BE2C (cell line): ENCODE data around the gene ATXN7L2.

Source experiments
- DNase-seq: peaks from one replicate; pipeline ENCODE4 v3.0.0-alpha.2; 2020
- H3K27me3 ChIP-seq: fragments of 250-450 bp; sonication (Bioruptor Pico); 2 replicates; pipeline ENCODE4 v1.5.1; 2020; ENCODE audit warnings: mild to moderate bottlenecking
- H3K36me3 ChIP-seq: fragments of 250-450 bp; sonication (Bioruptor Pico); 2 replicates; pipeline ENCODE4 v1.5.1; 2020; ENCODE audit warnings: mild to moderate bottlenecking
- H3K4me1 ChIP-seq: fragments of 250-450 bp; sonication (Bioruptor Pico); 2 replicates; pipeline ENCODE4 v1.5.1; 2020
- H3K4me3 ChIP-seq: 2 replicates; pipeline ENCODE4 v1.5.1; 2011; ENCODE audit warnings: low read depth, low read length
- H3K9me3 ChIP-seq: fragments of 250-450 bp; sonication (Bioruptor Pico); 2 replicates; pipeline ENCODE4 v1.5.1; 2020
- CTCF ChIP-seq: IDR thresholded peaks from 2 replicates; pipeline ENCODE4 v1.5.1; 2012; ENCODE audit warnings: mild to moderate bottlenecking, low read depth, low read length

ATXN7L2 gene

DNA sequence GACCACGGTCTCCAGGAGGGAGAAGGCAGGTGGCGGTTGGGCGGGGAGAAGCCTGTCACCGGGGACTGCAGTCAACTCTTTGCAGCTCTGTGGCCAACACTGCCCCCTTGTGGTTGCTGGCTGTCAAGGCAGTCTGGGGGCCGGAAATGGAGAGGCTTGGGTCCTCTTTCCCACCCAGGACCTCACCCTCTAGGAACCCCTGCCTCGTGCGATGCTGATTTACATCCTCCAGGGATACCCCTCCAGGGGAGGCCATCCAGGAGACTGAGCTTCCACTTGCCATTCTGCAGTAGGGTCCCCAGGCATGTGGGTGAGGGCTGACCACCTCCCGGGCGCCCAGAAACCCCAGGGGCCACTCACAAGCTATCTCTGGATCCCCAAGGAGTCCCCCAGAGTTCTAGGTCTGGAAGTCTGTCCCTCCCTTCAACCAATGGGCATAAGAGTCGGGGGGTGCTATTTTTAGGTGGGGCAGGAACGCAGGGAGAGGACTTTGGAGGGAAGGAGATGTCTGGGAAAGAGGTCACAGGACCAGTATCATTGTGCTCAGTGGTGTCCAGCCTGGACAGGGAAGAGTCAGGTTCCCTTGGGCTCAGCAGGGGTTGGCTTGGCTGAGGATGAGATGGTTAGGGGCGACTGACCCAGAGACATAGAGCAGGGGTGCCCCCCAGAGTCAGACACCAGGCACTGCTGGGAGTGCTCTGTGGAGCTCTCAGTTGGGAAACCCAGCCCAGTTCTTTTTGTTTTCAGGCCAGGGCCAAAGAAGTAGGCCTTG is 48.8 kb downstream of the ATXN7L2 start:
- no peaks in the 10 kb centered on the region for H3K27me3 ChIP-seq
- DNase-seq = peak; percentile 88
- peak overlapping the region; percentile 37 for H3K4me3 ChIP-seq
- H3K9me3 ChIP-seq = no peaks in the 10 kb centered on the region
- H3K36me3 ChIP-seq = no peaks in the 10 kb centered on the region
- TF ChIP-seq CTCF = peak; percentile 98
- H3K4me1 ChIP-seq = peaks cover 19% of the 10 kb centered on the region

DNA sequence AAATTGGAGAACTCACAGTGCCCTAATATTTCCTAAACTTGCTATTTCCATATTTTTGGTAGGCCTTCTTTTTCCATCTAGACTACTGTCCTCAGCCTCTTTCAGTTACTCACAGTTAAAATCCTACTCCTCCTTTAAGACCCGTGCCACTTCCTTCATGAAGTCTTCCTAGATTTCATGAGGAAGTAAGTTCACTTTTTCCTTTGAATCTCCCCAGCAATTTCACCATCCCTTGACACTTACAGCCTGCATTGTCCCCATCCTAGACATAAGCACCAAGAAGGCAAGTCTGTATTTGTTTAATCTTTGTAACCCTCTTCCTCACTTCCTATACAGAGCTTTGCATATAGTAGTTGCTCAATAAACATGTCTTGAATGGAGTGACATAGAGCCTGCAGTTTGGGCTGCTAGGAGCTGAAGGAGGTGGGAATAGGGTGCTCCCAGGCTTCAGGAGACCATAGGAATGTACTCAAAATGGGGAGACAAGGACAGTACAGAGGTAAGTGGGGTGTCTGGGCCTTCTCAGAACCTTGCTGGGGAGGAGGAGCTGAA is 50.7 kb downstream of the ATXN7L2 start:
- Histone ChIP-seq H3K36me3 (no peaks in the 10 kb centered on the region), H3K4me3 (no peak overlapping the region), H3K27me3 (no peaks in the 10 kb centered on the region), H3K4me1 (peaks cover 19% of the 10 kb centered on the region), H3K9me3 (no peaks in the 10 kb centered on the region)
- no peak for TF ChIP-seq CTCF
- no peak for DNase-seq

DNA sequence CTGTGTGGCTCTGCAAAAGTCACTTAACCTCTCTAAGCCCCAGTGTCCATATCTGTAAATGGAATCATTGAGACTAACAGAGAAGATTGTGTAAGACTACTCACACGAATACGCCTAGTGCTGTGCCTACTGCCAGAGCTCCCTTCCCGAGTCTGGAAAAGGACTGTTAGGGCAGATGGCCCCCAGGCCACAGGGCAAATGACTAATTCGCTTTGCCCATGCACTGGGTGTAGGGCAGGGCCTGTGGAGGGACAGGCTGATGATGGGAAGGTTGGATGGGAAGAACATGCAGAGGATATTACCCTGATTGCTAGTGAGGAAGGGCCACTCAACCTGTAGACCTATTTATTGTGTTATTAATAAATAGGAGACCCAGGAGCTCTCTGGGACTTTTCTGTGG is 51.8 kb downstream of the ATXN7L2 start:
- H3K4me3 ChIP-seq = no peak overlapping the region
- H3K4me1 ChIP-seq = peaks cover 10% of the 10 kb centered on the region
- no peak for TF ChIP-seq CTCF
- no peaks in the 10 kb centered on the region for H3K9me3 ChIP-seq
- H3K27me3 ChIP-seq = no peaks in the 10 kb centered on the region; the same call in 1 of the 2 replicates
- no peaks in the 10 kb centered on the region for H3K36me3 ChIP-seq
- no peak for DNase-seq

DNA sequence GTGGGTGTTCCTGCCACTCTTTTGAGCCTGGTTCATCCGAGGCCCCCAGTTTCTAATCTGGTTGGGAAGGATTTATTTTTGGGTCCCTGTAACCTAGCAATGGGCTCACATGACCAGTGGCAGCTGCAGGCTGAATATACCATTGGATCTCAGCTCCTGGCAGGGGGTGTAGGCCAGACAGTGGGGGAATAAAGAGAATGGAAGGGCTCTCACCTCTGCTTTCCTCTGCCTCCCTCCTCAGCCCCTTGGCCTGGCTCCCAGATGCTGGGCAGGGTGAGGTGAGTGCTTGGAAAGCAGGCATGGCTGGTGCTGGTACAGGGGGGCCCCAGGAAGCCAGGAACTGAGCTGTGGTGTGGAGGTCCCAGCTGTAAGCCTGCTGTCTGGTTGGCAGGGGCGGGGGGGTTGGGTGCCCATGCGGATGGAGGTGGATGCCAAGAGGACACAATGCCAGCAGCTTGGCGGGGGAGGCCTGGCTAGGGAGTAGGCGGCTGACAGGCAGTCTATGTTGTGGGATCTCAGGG is 52.3 kb downstream of the ATXN7L2 start:
- no peaks in the 10 kb centered on the region for H3K36me3 ChIP-seq
- peaks cover 5% of the 10 kb centered on the region for H3K4me1 ChIP-seq
- H3K9me3 ChIP-seq = no peaks in the 10 kb centered on the region
- no peak overlapping the region for H3K4me3 ChIP-seq
- no peak for TF ChIP-seq CTCF
- no peak for DNase-seq
- H3K27me3 ChIP-seq = no peaks in the 10 kb centered on the region; the same call in 1 of the 2 replicates

DNA sequence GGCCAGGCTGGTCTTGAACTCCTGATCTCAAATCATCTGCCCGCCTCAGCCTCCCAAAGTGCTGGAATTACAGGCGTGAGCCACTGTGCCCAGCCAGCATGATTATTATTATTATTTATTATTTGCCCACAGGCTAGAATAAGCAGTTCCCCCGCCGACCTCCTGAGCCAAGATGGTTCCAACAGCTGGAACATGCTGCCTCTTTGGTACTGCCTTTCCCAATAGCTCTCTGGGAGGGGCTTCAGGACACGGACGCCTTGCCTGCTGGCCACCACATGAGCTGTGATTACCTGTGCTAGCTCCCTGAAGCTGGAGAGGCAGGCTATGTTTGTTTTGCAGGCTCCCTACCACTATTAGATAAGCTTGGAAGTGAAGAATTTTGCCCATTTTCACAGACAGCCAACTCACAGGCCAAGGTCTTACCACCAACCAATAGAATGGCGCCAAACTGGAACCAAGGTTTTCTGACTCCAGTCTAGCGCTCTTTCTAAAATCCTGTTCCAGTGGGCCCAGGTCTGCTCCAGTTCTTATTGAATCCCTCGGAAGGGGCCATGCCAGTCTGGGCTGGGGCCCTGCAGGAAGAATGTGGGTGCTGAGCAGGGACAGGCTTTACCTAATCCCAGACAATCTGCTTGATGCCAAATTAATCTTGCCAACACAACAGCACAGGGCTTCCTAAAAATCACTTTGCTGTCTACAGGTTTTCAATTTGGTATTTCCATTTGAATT is 53.9 kb downstream of the ATXN7L2 start:
- no peak for TF ChIP-seq CTCF

More for the DNA sequence above, 53.9 kb downstream of the ATXN7L2 start:
- no peaks in the 10 kb centered on the region; the same call in 1 of the 2 replicates for H3K27me3 ChIP-seq
- no peaks in the 10 kb centered on the region for H3K36me3 ChIP-seq
- peaks cover 1% of the 10 kb centered on the region for H3K4me1 ChIP-seq
- no peak overlapping the region for H3K4me3 ChIP-seq
- DNase-seq = no peak
- H3K9me3 ChIP-seq = no peaks in the 10 kb centered on the region
